GM12878 (cell line): ENCODE measurements around the gene FFAR2. TPM values are rescaled to one million over a fixed set of nuclear protein-coding genes. Genes with fewer than 3 reads are reported as not detected.
"Not testable (repeated sequence)": the region's sequence is repeated elsewhere in the genome, so short reads cannot be mapped to it uniquely, and the experiment has no call there.

Source experiments
- ATAC-seq: fragments of 200-7000 bp; cut with Tn5 transposase; 3 replicates; pipeline ENCODE4 v1.9.1; 2020; ENCODE audit warnings: mild to moderate bottlenecking, moderate library complexity
- BruUV-seq: library from RNA; stranded (reverse); fragments of 400-500 nt; replicated peaks from 2 replicates; lab custom pipeline; 2021; lab: Mats Ljungman, UMichigan
- CTCF ChIA-PET: fragments of 300-600 bp; sonication (Branson Sonifier 250); formaldehyde crosslinking; extraction: SDS; loops from one replicate; lab custom pipeline; 2021; ENCODE audit warnings: inconsistent platforms; lab: Yijun Ruan, JAX
- POLR2A ChIA-PET: fragments of 350-600 bp; formaldehyde crosslinking; extraction: SDS; loops from one replicate; lab custom pipeline; 2021; ENCODE audit warnings: inconsistent platforms; lab: Charles Lee
- RAD21 ChIA-PET: fragments of 300-600 bp; sonication (Branson Sonifier 250); formaldehyde crosslinking; loops from one replicate; lab custom pipeline; 2023; ENCODE audit warnings: antibody characterized with exemption; ENCODE audit not compliant: unreplicated experiment; lab: Charles Lee
- SMC1A ChIA-PET: fragments of 300-600 bp; sonication (Branson Sonifier 250); formaldehyde crosslinking; loops from one replicate; lab custom pipeline; 2023; ENCODE audit not compliant: unreplicated experiment, uncharacterized antibody; lab: Charles Lee
- DNase-seq: peaks from one replicate; pipeline ENCODE4 v3.0.0-alpha.2; 2011; ENCODE audit warnings: low read depth, low spot score
- FAIRE-seq: peaks from 3 replicates; lab custom pipeline; 2011; peaks lifted over from hg19 to GRCh38; lab: Jason Lieb, UNC
- H2AFZ ChIP-seq: 2 replicates; pipeline ENCODE4 v1.6.0; 2011; ENCODE audit warnings: low read depth, low read length, control low read depth; ENCODE audit not compliant: control insufficient read depth
- H3K27ac ChIP-seq: 2 replicates; pipeline ENCODE4 v1.5.1; 2011; ENCODE audit warnings: control low read depth; ENCODE audit not compliant: control insufficient read depth, insufficient read depth
- H3K27me3 ChIP-seq, 2 experiments: replicated peaks in 1 of 2; 2 replicates each; pipeline versions ENCODE4 v1.6.0 to v1.6.1; 2011; ENCODE audit warnings: low read length in 1 of 2; ENCODE audit not compliant: control insufficient read depth in 2 of 2, insufficient read depth in 2 of 2
- H3K36me3 ChIP-seq, 2 experiments: 2 replicates each; pipeline ENCODE4 v1.5.1; 2011; ENCODE audit warnings: low read length in 1 of 2; ENCODE audit not compliant: control insufficient read depth in 2 of 2, insufficient read depth in 2 of 2
- H3K4me1 ChIP-seq: 2 replicates; pipeline ENCODE4 v1.6.1; 2011; ENCODE audit warnings: mild to moderate bottlenecking, low read length, moderate library complexity, mixed read lengths; ENCODE audit not compliant: control insufficient read depth, insufficient read depth
- H3K4me2 ChIP-seq: 2 replicates; pipeline ENCODE4 v1.6.0; 2011; ENCODE audit warnings: control low read depth; ENCODE audit not compliant: control insufficient read depth, insufficient read depth
- H3K4me3 ChIP-seq: fragments of 200-600 bp; sonication (generic); 2 replicates; pipeline ENCODE4 v1.5.1; 2016
- H3K79me2 ChIP-seq: 2 replicates; pipeline ENCODE4 v1.6.0; 2011; ENCODE audit warnings: low read length; ENCODE audit not compliant: control insufficient read depth, insufficient read depth
- H3K9ac ChIP-seq: 2 replicates; pipeline ENCODE4 v1.8.0; 2011; ENCODE audit warnings: low read length, control low read depth, mixed read lengths; ENCODE audit not compliant: control insufficient read depth, insufficient read depth
- H3K9me3 ChIP-seq: replicated peaks from 3 replicates; pipeline ENCODE4 v1.5.1; 2011; ENCODE audit warnings: mild to moderate bottlenecking, low read length; ENCODE audit not compliant: control insufficient read depth, insufficient read depth
- H4K20me1 ChIP-seq: 2 replicates; pipeline ENCODE4 v1.6.0; 2011; ENCODE audit not compliant: control insufficient read depth, insufficient read depth
- BACH1 ChIP-seq: fragments of 450-650 bp; IDR thresholded peaks from 2 replicates; pipeline ENCODE4 v1.6.1; 2017; ENCODE audit warnings: mild to moderate bottlenecking, borderline replicate concordance
- BMI1 ChIP-seq: fragments of 450-650 bp; IDR thresholded peaks from 2 replicates; pipeline ENCODE4 v1.6.1; 2016; ENCODE audit warnings: mild to moderate bottlenecking, moderate library complexity, borderline replicate concordance
- IKZF1 ChIP-seq: fragments of 450-650 bp; conservative IDR thresholded peaks from 2 replicates; pipeline ENCODE4 v1.6.1; 2017; ENCODE audit warnings: antibody characterized with exemption, mild to moderate bottlenecking
- IKZF2 ChIP-seq, 2 experiments: fragments of 450-650 bp; IDR thresholded peaks; 2 replicates each; pipeline ENCODE4 v1.6.1; 2017; ENCODE audit warnings: mild to moderate bottlenecking in 2 of 2, moderate library complexity in 2 of 2
- RBBP5 ChIP-seq: fragments of 200-600 bp; sonication (generic); conservative IDR thresholded peaks from 2 replicates; pipeline ENCODE4 v1.6.1; 2016
- SPI1 ChIP-seq: IDR thresholded peaks from 2 replicates; pipeline ENCODE4 v1.6.1; 2011; ENCODE audit warnings: low read depth, mild to moderate bottlenecking, low read length, moderate library complexity, borderline replicate concordance; ENCODE audit not compliant: insufficient read depth
- WGBS: methylation state at CpG from one replicate; pipeline ENCODE4 v1.1.6; 2016; ENCODE audit warnings: low lambda C conversion rate; ENCODE audit not compliant: insufficient replicate concordance, insufficient coverage; ENCODE audit errors: missing lambda C conversion rate; 5-methylcytosine and 5-hydroxymethylcytosine counted together
- in situ Hi-C: fragments of 300-500 bp; cut with MboI; formaldehyde crosslinking; loops from 9 replicates; pipeline ENCODE4 v1.14.3; 2018; ENCODE audit warnings: mixed read lengths
- intact Hi-C: fragments of 100-400 bp; cut with micrococcal nuclease; formaldehyde crosslinking; loops from one replicate; pipeline ENCODE4 v1.14.2; 2022; ENCODE audit not compliant: unreplicated experiment
- polyA plus RNA-seq, 11 experiments: library from polyadenylated mRNA; depleted of rRNA in 4 of 11; unstranded in 6 of 11; stranded (reverse) in 5 of 11; fragments of >200 nt; fragmentation: Nextera tagmentation in 4 of 11; fragmentation: Illumina TruSeq in 1 of 11; extraction: Ambion mirVana in 4 of 11; extraction: Trizol in 1 of 11; gene quantifications; 1 replicate in 1 of 11; 2 replicates in 10 of 11; pipeline versions ENCODE4 v1.2.1 to v1.2.3, GENCODE V29; 2011 to 2016; ENCODE audit warnings: inconsistent platforms in 2 of 11, missing spikeins in 2 of 11, low read depth in 1 of 11
- total RNA-seq, 4 experiments: library from RNA; depleted of rRNA in 3 of 4; stranded (reverse); fragments of >200 nt in 3 of 4; fragmentation: Illumina TruSeq in 1 of 4; extraction: Trizol in 1 of 4; gene quantifications; 2 replicates each; pipeline versions ENCODE4 v1.2.1 to v1.2.3, GENCODE V29; 2013 to 2021
- TF ChIP-seq, protein P1 (sequence below): fragments of 450-650 bp; IDR thresholded peaks from 2 replicates; pipeline ENCODE4 v1.6.1; 2017; ENCODE audit warnings: antibody characterized with exemption, mild to moderate bottlenecking, moderate library complexity

The FFAR2 gene
- total and polyA plus RNA-seq, 10 of the 15 experiments (the other 5 are each of a cell fraction or from before 2014, with no cell fraction given), result 0.05 to 4.0 (median 2.1) TPM

- Histone ChIP-seq H3K4me1 (peaks cover 5% of the 10 kb centered on the region), H4K20me1 (no peaks in the 10 kb centered on the region), H3K27me3 (no peaks in the 10 kb centered on the region), H3K4me3 (no peak overlapping the region), H3K27ac (no peak overlapping the region), H3K4me2 (no peak overlapping the region), H3K9ac (no peak overlapping the region), H3K9me3 (no peaks in the 10 kb centered on the region), H3K36me3 (no peaks in the 10 kb centered on the region), H2AFZ (no peak overlapping the region), H3K79me2 (no peaks in the 10 kb centered on the region)
- SMC1A ChIA-PET, result interaction anchor here (1.0 to 6.8 kb wide), 17 partner anchors 8 to 136 kb away, joined by 3 to 134 read pairs (median 9); partner anchors contain the start of gene FFAR3
- WGBS, result 58% methylated on average over 7 of the region's 7 CpGs
- no TSS peak for BruUV-seq
- POLR2A ChIA-PET, result interaction anchor here (1.0 to 5.9 kb wide), 6 partner anchors 16 to 120 kb away, joined by 4 to 35 read pairs (median 5); no protein-coding TSS in a partner anchor
- RAD21 ChIA-PET, result interaction anchor here (0.8 to 8.3 kb wide), 17 partner anchors 10 to 137 kb away, joined by 3 to 143 read pairs (median 4); partner anchors contain the start of genes FFAR1 and FFAR3
- TF ChIP-seq, protein P1, sequence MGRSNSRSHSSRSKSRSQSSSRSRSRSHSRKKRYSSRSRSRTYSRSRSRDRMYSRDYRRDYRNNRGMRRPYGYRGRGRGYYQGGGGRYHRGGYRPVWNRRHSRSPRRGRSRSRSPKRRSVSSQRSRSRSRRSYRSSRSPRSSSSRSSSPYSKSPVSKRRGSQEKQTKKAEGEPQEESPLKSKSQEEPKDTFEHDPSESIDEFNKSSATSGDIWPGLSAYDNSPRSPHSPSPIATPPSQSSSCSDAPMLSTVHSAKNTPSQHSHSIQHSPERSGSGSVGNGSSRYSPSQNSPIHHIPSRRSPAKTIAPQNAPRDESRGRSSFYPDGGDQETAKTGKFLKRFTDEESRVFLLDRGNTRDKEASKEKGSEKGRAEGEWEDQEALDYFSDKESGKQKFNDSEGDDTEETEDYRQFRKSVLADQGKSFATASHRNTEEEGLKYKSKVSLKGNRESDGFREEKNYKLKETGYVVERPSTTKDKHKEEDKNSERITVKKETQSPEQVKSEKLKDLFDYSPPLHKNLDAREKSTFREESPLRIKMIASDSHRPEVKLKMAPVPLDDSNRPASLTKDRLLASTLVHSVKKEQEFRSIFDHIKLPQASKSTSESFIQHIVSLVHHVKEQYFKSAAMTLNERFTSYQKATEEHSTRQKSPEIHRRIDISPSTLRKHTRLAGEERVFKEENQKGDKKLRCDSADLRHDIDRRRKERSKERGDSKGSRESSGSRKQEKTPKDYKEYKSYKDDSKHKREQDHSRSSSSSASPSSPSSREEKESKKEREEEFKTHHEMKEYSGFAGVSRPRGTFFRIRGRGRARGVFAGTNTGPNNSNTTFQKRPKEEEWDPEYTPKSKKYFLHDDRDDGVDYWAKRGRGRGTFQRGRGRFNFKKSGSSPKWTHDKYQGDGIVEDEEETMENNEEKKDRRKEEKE, result no peak
- TF ChIP-seq BACH1, result no peak
- TF ChIP-seq IKZF1, result peak; percentile 4; the same call in 1 of the 2 replicates
- TF ChIP-seq IKZF2 (IDR thresholded peaks at IDR 0.05), result peak; percentile 54 to 56; a peak in 2 of 4 replicates
- TF ChIP-seq BMI1, result no peak
- TF ChIP-seq SPI1, result peak; percentile 82
- TF ChIP-seq RBBP5, result no peak
- intact Hi-C loops (no loop called here), in situ Hi-C loops (no loop called here)
- no peak for FAIRE-seq
- CTCF ChIA-PET, result interaction anchor here (1.0 to 7.2 kb wide), 20 partner anchors 11 to 328 kb away, joined by 3 to 168 read pairs (median 8); partner anchors contain the start of genes FFAR1 and USF2
- DNase-seq, result no peak
- no peak for ATAC-seq
Measured at GRCh38 chr19:35470128-35470527, 22.1 kb downstream of the FFAR2 start.

DNA sequence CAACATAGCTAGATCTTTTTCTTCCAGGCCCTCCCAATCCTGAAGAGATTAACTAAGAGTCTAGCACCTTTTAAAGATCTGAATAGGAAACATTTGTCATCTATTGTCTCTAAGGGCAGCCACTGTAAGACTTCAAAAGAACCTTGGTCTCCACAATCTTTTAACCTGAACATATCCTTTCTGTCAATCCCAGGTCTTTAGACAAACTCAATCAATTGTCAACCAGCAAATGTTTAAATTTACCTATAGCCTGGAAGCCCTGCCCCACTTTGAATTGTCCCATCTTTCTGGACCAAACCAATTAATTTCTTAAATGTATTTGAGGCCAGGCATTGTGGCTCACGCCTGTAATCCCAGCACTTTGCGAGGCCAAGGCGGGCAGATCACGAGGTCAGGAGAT lies 23.0 kb downstream of the FFAR2 start:
- H3K36me3 ChIP-seq, H3K4me2 ChIP-seq, H3K9ac ChIP-seq, H3K79me2 ChIP-seq, H2AFZ ChIP-seq, H3K27me3 ChIP-seq, ATAC-seq, DNase-seq, H4K20me1 ChIP-seq, FAIRE-seq, H3K4me1 ChIP-seq, H3K4me3 ChIP-seq, intact Hi-C loops, H3K9me3 ChIP-seq, H3K27ac ChIP-seq, BruUV-seq, in situ Hi-C loops: not testable (repeated sequence)
- CTCF ChIA-PET, result interaction anchor here (0.6 to 7.2 kb wide), 10 partner anchors 20 to 235 kb away, joined by 3 to 168 read pairs (median 7); partner anchors contain the start of genes FFAR1 and USF2
- RAD21 ChIA-PET, result interaction anchor here (0.8 to 8.3 kb wide), 6 partner anchors 12 to 138 kb away, joined by 3 to 143 read pairs (median 22); partner anchors contain the start of gene FFAR3
- SMC1A ChIA-PET, result interaction anchor here (0.9 to 6.8 kb wide), 6 partner anchors 24 to 137 kb away, joined by 4 to 134 read pairs (median 19); no protein-coding TSS in a partner anchor
- POLR2A ChIA-PET, result interaction anchor here (5.9 kb wide), 1 partner anchor 118 kb away, joined by 35 read pairs; no protein-coding TSS in a partner anchor
- 81% methylated on average over 4 of the region's 4 CpGs for WGBS
